ENCODE data around the gene KRT75.

KRT75 gene

DNA sequence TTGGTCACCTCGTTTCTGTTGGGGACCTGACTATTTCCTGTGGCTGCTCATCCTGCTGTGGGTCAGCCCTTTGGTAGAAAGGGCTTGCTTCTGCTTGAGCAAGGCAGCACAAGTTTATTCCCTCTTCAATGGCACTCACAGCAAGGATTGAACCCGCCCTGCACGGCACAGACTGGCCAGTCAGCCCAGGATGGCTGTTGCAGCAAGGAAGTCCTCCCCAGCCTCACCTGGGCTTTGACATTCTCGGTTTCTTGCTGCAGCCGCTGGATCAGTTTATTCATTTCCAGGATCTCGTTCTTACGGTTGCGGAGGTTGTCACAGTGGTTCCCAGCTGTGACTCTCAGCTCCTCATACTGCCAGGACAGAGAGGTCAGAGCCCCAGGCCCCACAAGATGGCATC is 37.5 kb downstream of the KRT75 start:
- DNase-seq (ENCODE audit: insufficient read length, low spot score) (no peak), FAIRE-seq (no peak)

DNA sequence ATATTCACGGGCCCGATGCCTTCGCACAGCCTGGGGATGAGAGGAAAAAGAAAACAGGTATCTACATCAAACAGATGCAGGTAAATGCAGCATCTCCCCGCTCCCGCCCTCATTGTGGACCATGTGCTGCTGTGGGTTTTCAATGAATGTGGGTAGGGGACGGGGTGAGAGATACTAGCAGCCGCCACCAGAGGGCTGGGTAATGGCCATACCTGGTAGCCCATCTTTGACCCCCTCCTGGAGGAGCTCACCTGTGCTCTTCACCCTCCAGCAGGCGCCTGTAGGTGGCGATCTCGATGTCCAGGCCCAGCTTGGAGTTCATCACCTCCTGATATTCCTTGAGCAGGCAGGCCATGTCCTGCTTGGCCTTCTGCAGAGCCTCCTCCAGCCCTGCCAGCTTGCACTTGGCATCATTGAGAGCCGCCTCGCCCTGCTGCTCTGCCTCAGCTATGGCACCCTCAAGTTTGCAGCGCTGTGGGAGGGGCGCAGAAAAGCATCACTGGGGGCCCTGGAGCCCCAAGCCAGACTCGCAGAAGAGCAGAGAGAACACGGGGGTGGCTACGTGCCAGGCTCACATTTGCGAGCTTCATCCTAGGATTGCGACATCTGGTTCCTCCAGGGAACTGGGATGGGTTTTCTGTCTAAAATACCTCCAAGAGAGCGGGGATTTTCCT is 38.3 kb downstream of the KRT75 start:
- FAIRE-seq (no peak), DNase-seq (ENCODE audit: insufficient read length, low spot score) (no peak)

DNA sequence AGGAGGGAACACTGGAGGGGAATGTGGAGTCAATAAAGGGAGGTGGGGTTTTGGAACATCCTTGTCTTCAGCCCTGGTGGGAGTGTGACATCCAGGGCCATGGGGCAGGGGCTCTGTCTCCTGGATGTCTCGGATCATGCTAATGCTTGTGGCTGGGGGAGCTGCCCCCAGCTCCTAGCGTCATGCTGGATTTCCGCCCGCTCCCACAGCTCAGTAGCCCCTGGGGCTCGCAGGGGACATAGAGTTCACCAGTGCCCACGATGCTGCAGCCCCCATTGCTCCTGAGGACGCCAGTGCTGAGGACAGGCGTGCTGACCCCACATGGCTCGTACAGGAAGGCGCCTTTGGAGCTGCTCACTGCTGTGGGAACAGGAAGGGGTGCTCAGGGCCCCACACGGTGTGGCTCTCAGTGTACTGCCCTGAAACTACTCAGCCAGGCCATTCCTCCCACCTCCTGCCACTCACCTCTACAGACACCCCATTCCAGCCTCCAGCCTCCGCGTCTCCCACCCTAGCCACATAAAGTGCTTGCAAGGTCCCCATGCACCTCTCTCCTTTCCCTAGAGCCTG is 39.2 kb downstream of the KRT75 start:
- no peak for FAIRE-seq

DNA sequence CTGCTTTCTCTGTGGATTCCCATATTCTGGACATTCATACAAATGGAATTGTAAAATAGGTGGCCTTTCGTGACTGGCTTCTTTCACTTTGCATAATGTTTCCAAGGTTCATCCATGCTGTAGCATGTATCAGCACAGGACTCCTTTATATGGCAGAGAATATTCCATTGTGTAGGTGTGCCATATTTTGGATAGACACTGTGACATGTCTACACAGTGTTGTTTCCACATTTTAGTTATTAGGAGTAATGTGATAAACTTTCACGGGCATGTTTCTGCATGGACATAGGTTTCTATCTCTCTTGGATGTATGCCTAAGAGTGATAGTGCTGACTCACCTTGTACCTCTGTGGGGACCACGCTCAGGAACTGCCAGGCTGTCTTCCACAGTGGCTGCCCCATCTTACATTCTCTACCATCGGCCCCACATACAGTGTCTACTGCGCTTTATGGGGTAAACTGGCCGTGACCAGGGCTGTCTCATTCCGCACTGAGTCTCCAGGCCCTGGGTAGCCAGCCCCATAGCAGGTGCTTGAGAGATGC is 41.6 kb downstream of the KRT75 start:
- DNase-seq (ENCODE audit: insufficient read length, low spot score) (no peak), FAIRE-seq (no peak)

More for the DNA sequence above, 39.2 kb downstream of the KRT75 start:
- DNase-seq (ENCODE audit: insufficient read length, low spot score), result no peak

DNA sequence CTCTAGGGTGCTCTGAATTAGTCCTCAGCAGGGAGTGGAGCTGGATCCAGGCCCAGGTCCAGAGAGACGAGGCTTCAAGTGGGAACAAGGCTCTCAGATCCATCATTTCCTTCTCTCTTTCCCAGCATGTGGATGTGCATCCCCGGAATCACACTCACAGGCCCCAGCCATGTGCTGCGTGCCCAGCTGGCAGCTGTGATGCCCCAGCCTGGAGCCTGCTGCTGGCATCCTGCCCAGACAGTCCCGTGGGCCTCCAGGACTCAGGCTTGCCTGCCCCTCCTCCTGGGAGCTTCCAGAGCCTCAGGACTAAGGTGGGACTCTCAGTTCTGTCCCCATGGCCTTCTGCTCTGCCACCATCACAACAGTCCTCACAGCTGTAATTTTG is 42.6 kb downstream of the KRT75 start:
- DNase-seq (ENCODE audit: insufficient read length, low spot score) (no peak), FAIRE-seq (no peak)

DNA sequence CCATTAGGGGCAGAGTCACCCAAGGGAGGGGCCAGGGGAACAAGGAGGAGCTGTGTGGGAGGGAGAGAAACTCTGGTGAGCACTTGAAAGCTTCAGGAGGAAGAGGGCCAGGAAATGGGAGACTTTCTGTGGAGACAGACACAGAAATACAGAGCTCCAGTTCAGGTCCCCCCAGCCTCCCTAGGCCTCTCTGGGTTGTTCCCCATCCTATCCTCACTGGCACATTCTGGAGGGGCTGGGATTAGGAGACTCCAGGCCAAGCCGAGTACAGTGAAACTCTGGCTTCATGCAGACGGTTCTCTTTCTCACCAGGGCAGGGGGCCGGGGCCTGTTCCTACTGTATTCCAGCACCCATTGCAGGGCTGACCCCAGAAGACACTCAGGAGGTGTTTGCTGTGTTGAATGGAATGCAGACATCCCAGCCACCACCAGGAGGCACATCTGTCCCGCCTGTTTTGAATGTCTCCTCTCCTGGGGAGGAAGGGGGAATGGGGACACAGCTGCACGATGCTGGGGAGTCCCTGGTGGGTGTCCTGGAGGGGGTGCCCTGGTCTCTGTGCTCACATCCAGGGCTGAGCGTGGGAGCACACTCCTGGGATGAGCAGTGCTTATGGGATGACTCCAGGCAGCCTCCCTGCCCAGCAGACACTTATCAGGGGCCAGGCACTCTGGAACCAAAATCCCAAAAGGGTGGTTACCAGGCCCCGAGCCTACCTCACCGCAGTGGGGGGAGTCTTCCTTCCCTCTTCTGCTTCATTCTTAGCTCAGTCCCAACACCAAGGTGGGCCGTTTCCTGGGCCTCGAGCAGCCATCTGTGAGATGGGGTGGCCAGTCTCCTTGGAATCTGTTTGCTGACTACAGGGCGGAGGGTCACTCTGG is 43.2 kb downstream of the KRT75 start:
- FAIRE-seq, result no peak

DNA sequence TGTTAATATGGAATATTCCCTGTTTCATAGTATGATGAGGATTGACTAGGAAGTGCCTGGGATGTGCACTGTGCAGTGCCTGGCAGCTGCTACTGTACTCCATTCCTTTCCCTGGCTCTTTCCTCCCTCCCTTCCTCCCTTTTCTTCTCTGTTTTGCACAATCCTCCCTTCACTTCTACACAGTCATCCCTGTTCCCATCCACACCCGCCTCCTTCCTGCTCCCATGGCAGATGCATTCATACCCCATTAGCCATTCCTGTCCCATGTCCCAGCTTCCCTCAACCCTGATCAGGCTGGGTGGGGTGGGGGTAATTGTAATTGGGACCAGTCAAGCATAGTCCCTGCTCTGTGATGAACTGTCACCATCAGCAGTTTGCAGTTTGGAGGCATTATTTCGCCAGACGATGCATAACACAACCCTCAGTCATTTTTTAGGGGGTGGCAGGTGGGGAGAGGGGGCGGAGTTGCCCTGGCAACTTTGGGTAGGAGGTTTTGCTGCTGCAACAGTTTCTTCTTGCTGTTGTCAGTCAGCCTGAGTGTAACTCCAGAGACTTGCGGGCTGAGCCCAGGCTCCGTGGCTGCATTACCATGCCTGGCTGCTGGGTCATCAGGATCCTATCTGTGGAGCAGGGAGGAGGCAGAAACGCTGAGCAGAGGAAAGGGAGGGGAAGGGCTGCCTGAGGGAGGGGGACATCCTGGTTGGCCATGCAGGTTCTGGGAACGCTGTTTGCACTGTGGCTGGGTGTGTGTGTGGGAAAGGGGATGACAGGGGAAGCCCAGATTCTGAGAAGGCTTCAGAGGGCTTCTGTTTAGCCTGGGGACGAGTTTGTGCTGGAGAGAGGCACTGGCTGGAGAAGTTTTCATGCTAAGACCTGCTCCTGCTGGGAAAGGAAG is 44.6 kb downstream of the KRT75 start:
- peak; percentile 79 for FAIRE-seq
- DNase-seq (ENCODE audit: insufficient read length, low spot score), result no peak

More for the DNA sequence above, 43.2 kb downstream of the KRT75 start:
- no peak for DNase-seq (ENCODE audit: insufficient read length, low spot score)

DNA sequence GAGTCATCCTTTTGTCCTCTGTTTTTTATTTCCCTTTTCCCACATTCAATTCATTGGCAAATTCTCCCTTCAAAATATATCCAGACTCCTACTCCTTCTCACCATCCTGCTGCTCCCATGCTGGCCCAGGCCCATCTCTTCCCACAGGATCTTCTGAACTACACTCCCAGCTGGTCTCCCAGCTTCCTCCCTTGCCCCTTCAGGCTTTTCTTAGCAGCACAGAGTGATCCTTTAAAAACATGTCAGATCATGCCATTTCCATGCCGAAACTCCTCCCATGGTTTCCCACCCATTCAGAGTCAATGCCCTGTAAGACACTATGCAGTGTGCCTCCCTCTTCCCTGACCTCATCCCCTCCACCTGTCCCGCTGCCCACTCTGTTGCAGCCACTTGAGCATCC is 46.3 kb downstream of the KRT75 start:
- FAIRE-seq (no peak), DNase-seq (ENCODE audit: insufficient read length, low spot score) (no peak)

DNA sequence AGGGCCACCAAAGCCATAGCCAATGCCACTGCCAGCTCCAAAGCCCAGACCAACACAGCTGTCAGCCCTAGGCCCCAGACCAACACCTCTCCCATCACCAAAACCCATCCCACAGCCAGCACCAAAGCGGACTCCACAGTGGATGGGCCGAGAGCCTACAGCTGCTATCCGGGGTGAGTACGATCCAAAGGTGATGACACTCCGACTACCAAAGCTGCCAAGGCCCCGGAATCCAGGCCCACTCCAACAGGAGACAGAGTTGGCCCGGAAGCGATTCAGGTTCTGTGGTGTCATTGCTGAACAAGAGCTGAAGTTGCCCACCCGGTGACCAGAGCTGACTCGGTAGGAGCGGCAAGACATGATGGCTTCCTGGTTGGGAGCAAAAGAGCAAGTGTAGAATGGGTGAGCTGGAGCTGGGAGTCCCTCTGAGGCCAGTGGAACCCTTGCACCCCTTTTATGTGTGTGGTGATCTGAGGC is 48.9 kb downstream of the KRT75 start, which contains the start of gene KRT84:
KRT84 (minus strand) TSS at position 427 of the 477 bp plus-strand sequence; CDS start at position 360, 67 bp downstream.
- no peak for DNase-seq (ENCODE audit: insufficient read length, low spot score)
- no peak for FAIRE-seq

DNA sequence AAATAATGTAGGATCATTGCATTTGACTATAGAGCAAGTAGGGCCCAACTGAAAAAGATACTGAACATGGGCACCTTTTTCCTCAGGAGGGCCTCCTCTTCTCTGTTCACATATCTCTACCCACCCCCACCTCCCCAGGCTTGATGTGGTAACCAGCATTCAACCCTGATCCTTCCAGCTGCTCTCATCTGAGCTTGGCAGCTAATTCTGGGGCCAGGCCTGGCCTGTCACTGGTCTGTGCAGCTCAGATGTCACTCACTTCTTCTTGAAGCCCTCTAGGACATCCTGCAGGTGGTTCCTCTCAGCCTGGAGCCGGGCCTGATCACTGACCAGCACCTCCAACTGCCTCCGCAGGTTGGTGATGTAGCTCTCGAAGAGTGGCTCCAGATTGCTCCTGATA is 50.8 kb downstream of the KRT75 start:
- FAIRE-seq (no peak), DNase-seq (ENCODE audit: insufficient read length, low spot score) (no peak)

DNA sequence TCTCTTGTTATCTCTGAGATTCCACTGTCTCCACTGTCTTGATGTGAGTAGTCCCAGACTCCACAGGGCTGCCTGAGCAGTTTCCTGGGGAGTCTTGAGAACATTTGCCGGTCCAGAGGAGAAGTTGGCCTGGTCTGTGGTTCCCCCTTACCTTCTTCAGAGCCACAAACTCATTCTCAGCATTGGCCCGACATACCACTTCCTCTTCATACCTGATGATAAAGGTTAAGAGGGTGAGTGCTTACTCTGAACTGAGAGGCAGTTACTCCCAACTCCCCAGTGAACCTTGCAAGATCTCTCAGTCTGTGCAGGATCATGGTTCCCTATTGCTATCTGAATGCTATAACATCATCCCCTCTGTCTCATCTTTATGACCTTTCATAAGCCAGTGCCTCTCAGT is 51.3 kb downstream of the KRT75 start:
- no peak for FAIRE-seq
- no peak for DNase-seq (ENCODE audit: insufficient read length, low spot score)

DNA sequence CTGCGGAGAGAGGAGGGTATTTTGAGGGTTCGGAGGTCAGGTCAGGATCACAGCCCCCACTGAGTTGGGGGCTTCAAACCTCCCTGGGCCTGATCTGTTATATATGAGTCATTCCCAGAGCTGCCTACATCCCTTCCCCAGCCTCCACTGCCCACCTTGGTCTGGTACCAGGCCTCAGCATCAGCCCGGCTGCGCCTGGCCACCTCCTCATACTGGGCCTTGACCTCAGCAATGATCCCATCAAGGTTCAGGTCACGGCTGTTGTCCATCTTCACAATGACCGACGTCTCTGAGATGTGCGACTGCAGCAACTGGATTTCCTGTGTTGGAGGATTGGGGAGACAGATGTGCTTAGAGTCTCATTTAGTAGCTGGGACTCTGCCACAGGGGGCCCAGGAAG is 53.0 kb downstream of the KRT75 start:
- FAIRE-seq, result no peak

DNA sequence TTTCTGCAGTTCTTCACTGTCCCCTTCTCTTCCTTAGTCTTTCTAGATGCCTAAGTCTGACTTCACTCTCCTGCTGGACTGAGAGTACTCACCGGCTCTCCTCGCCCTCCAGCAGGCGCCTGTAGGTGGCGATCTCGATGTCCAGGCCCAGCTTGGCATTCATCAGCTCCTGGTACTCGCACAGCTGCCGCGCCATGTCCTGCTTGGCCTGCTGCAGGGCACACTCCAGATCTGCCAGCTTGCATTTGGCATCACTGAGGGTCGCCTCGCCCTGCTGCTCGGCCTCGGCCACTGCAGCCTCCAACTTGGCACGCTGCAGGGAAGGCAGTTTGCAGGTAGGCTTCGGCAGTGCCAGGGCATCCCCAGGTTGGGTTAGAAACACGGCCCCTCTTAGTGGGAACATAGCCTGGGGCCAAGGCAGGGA is 53.9 kb downstream of the KRT75 start:
- DNase-seq (ENCODE audit: insufficient read length, low spot score) (no peak), FAIRE-seq (no peak)

More for the DNA sequence above, 53.0 kb downstream of the KRT75 start:
- DNase-seq (ENCODE audit: insufficient read length, low spot score), result no peak

DNA sequence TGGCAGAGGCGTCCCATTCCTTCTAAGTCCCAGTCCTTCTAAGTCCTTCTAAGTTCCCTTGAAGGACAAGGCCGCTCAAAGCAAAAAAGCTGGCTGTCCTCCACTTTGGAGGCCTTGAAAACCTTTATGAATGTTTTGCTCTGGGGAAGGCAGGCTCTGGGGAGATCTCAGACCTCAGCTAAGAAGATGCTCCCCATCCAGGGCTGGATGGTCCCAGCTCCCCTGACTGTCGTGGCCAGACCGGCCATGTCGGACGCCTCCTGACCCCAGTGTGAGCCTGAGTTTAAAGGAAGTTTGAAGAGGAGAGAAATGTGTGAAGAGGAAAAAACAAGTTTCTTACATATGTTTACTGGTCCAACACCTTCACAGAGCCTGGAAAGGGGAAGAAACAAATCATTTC is 54.6 kb downstream of the KRT75 start:
- no peak for FAIRE-seq

DNA sequence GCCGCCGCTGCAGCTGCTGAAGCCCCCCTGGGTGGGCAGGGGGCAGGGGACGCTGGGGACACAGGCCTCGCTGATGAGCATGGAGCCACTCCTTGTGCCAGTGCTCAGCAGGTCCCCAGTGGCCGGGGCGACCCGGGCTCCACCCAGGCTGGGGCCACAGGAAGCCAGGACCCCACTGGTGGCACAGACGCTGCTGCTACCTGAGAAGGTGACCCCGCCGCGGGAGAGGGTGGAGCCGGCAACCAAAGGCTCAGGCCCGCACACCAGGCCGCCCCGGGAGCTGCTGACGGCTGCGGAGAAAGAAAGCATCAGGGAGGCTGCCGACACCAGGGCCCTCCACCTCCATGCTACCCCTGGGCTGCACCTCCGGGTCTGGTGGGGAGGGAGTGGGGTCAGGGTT is 56.1 kb downstream of the KRT75 start:
- no peak for DNase-seq (ENCODE audit: insufficient read length, low spot score)

More for the DNA sequence above, 54.6 kb downstream of the KRT75 start:
- DNase-seq (ENCODE audit: insufficient read length, low spot score), result no peak

DNA sequence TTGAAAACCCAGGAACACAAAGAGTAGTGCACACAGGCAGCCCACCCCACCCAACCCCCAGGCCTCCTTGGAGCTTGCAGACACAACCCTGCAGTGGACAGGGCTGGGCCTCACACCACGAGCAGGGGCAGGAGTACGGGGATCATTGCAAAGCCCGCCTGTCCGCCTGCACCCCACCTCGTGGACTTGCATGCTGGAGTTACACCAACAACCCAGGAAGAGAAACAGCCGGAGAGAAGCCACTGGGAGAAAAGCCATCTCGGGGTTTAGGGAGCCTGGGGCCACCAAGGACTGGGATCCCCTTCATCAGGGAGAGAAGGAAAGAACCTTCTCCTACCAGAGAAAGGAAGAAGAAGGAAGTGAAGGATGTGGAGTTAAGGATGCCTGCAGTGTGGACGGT is 56.9 kb downstream of the KRT75 start:
- FAIRE-seq (no peak), DNase-seq (ENCODE audit: insufficient read length, low spot score) (no peak)

More for the DNA sequence above, 56.1 kb downstream of the KRT75 start:
- FAIRE-seq, result no peak
